OCI-M1 (cell line): ENCODE data around the gene TNNT1.

ENCODE experiments used
- DNase-seq: peaks from one replicate; lab custom pipeline; 2025; lab: John Stamatoyannopoulos, UW

TNNT1 gene

GRCh38 chr19:55141696-55142095 is 7.3 kb downstream of the TNNT1 start:
- no peak for DNase-seq

- DNase-seq, result no peak
These were observed 11.1 kb downstream of the TNNT1 start for GRCh38 chr19:55137915-55138314.

- no peak for DNase-seq
These were observed 12.5 kb downstream of the TNNT1 start for GRCh38 chr19:55136399-55137102.

GRCh38 chr19:55134736-55135135 is 14.3 kb downstream of the TNNT1 start:
- DNase-seq, result no peak

GRCh38 chr19:55133639-55134444 is 15.2 kb downstream of the TNNT1 start:
- DNase-seq, result no peak

GRCh38 chr19:55132453-55133129 is 16.4 kb downstream of the TNNT1 start:
- DNase-seq, result no peak

GRCh38 chr19:55131421-55131820 is 17.6 kb downstream of the TNNT1 start:
- DNase-seq, result no peak

GRCh38 chr19:55119053-55119452 is 30.0 kb downstream of the TNNT1 start:
- DNase-seq, result no peak

GRCh38 chr19:55118401-55118991 is 30.5 kb downstream of the TNNT1 start:
- DNase-seq, result peak; percentile 74

- peak; percentile 99 for DNase-seq
These were observed 31.2 kb downstream of the TNNT1 start for GRCh38 chr19:55117663-55118391.

GRCh38 chr19:55116859-55117662 is 31.9 kb downstream of the TNNT1 start, which contains the start of gene PPP1R12C:
Gene PPP1R12C, minus strand, starts transcription at chr19:55117637. Its CDS starts 94 bp downstream, at chr19:55117543.
- DNase-seq, result peak; percentile 39

GRCh38 chr19:55116232-55116858 is 32.7 kb downstream of the TNNT1 start:
- DNase-seq, result peak; percentile 67

- peak; percentile 36 for DNase-seq
These were observed 33.5 kb downstream of the TNNT1 start for GRCh38 chr19:55115446-55116065.

- no peak for DNase-seq
These were observed 34.4 kb downstream of the TNNT1 start for GRCh38 chr19:55114566-55115145.

- DNase-seq, result no peak
These were observed 35.4 kb downstream of the TNNT1 start for GRCh38 chr19:55113570-55114039.

- DNase-seq, result peak; percentile 37
These were observed 36.0 kb downstream of the TNNT1 start for GRCh38 chr19:55112777-55113569.

GRCh38 chr19:55112246-55112776 is 36.7 kb downstream of the TNNT1 start:
- no peak for DNase-seq

- no peak for DNase-seq
These were observed 37.7 kb downstream of the TNNT1 start for GRCh38 chr19:55111238-55111831.
